ENCODE results near the gene EHD3. TPM values are rescaled to one million over a fixed set of nuclear protein-coding genes. Genes with fewer than 3 reads are reported as not detected.

EHD3 gene
- total RNA-seq, 1 donor from 2014 or later, result 20.9 TPM

GRCh38 chr2:31297751-31298150, 63.8 kb downstream of the EHD3 start:
- Histone ChIP-seq H3K4me2 (ENCODE audit: low read length) (peak overlapping the region; percentile 64), H3K9me3 (ENCODE audit: insufficient read depth, low read depth, low read length) (no peaks in the 10 kb centered on the region), H3K4me3 (ENCODE audit: insufficient read depth, low read depth, low read length) (no peak overlapping the region), H3K36me3 (ENCODE audit: insufficient read depth, low read length) (no peaks in the 10 kb centered on the region), H4K20me1 (ENCODE audit: insufficient read depth, low read length) (no peaks in the 10 kb centered on the region), H3K27ac (ENCODE audit: low read depth, low read length) (no peak overlapping the region), H3K79me2 (ENCODE audit: insufficient read depth, low read length) (no peaks in the 10 kb centered on the region), H3K9ac (ENCODE audit: low read length) (no peak overlapping the region), H2AFZ (ENCODE audit: low read depth, low read length) (no peak overlapping the region), H3K4me1 (ENCODE audit: insufficient read depth, low read length) (peaks cover 18% of the 10 kb centered on the region), H3K27me3 (ENCODE audit: insufficient read depth, low read length) (no peaks in the 10 kb centered on the region)
- DNase-seq (ENCODE audit: low read depth) (no peak), FAIRE-seq (peak; percentile 66)
- Mint-ChIP-seq H3K27me3 (ENCODE audit: low read depth, unreplicated experiment) (peaks cover 22% of the 10 kb centered on the region), H3K27ac (ENCODE audit: unreplicated experiment) (no peak overlapping the region), H3K4me1 (ENCODE audit: low read depth, unreplicated experiment) (peaks cover 6% of the 10 kb centered on the region), H3K36me3 (ENCODE audit: low read depth, unreplicated experiment) (no peaks in the 10 kb centered on the region), H3K4me3 (ENCODE audit: unreplicated experiment) (no peak overlapping the region), H3K9me3 (ENCODE audit: unreplicated experiment) (no peaks in the 10 kb centered on the region)
- TF ChIP-seq EZH2 (IDR thresholded peaks at IDR 0.05; ENCODE audit: insufficient read depth, low read length) (no peak), CTCF (IDR thresholded peaks at IDR 0.05; ENCODE audit: insufficient read depth, low read depth, low read length) (no peak)

- DNase-seq (ENCODE audit: low read depth) (no peak), FAIRE-seq (no peak)
- no peaks in the 10 kb centered on the region for H4K20me1 ChIP-seq (ENCODE audit: insufficient read depth, low read length)
- Mint-ChIP-seq H3K4me3 (ENCODE audit: unreplicated experiment) (no peak overlapping the region), H3K9me3 (ENCODE audit: unreplicated experiment) (no peaks in the 10 kb centered on the region), H3K36me3 (ENCODE audit: low read depth, unreplicated experiment) (no peaks in the 10 kb centered on the region), H3K4me1 (ENCODE audit: low read depth, unreplicated experiment) (peaks cover 6% of the 10 kb centered on the region), H3K27ac (ENCODE audit: unreplicated experiment) (no peak overlapping the region), H3K27me3 (ENCODE audit: low read depth, unreplicated experiment) (peaks cover 26% of the 10 kb centered on the region)
- no peak overlapping the region for H3K4me2 ChIP-seq (ENCODE audit: low read length)
- H3K9me3 ChIP-seq (ENCODE audit: insufficient read depth, low read depth, low read length), result no peaks in the 10 kb centered on the region
- no peaks in the 10 kb centered on the region for H3K79me2 ChIP-seq (ENCODE audit: insufficient read depth, low read length)
- no peak overlapping the region for H2AFZ ChIP-seq (ENCODE audit: low read depth, low read length)
- H3K4me1 ChIP-seq (ENCODE audit: insufficient read depth, low read length), result peaks cover 14% of the 10 kb centered on the region
- H3K9ac ChIP-seq (ENCODE audit: low read length), result no peak overlapping the region
- H3K27ac ChIP-seq (ENCODE audit: low read depth, low read length), result no peak overlapping the region
- TF ChIP-seq CTCF (IDR thresholded peaks at IDR 0.05; ENCODE audit: insufficient read depth, low read depth, low read length) (no peak), EZH2 (IDR thresholded peaks at IDR 0.05; ENCODE audit: insufficient read depth, low read length) (no peak)
- H3K27me3 ChIP-seq (ENCODE audit: insufficient read depth, low read length), result no peaks in the 10 kb centered on the region
- no peak overlapping the region for H3K4me3 ChIP-seq (ENCODE audit: insufficient read depth, low read depth, low read length)
- H3K36me3 ChIP-seq (ENCODE audit: insufficient read depth, low read length), result no peaks in the 10 kb centered on the region
Observed at GRCh38 chr2:31299547-31299946, 65.6 kb downstream of the EHD3 start.

- no peak overlapping the region for H3K4me2 ChIP-seq (ENCODE audit: low read length)
Observed at GRCh38 chr2:31300309-31300708, 66.4 kb downstream of the EHD3 start.

More at GRCh38 chr2:31300309-31300708, 66.4 kb downstream of the EHD3 start:
- Histone ChIP-seq H3K9ac (ENCODE audit: low read length) (no peak overlapping the region), H3K9me3 (ENCODE audit: insufficient read depth, low read depth, low read length) (no peaks in the 10 kb centered on the region), H3K27ac (ENCODE audit: low read depth, low read length) (no peak overlapping the region), H3K4me3 (ENCODE audit: insufficient read depth, low read depth, low read length) (no peak overlapping the region), H3K79me2 (ENCODE audit: insufficient read depth, low read length) (no peaks in the 10 kb centered on the region), H3K27me3 (ENCODE audit: insufficient read depth, low read length) (no peaks in the 10 kb centered on the region), H4K20me1 (ENCODE audit: insufficient read depth, low read length) (no peaks in the 10 kb centered on the region), H2AFZ (ENCODE audit: low read depth, low read length) (no peak overlapping the region), H3K4me1 (ENCODE audit: insufficient read depth, low read length) (peaks cover 14% of the 10 kb centered on the region), H3K36me3 (ENCODE audit: insufficient read depth, low read length) (no peaks in the 10 kb centered on the region)
- Mint-ChIP-seq H3K4me1 (ENCODE audit: low read depth, unreplicated experiment) (peaks cover 6% of the 10 kb centered on the region), H3K27ac (ENCODE audit: unreplicated experiment) (no peak overlapping the region), H3K27me3 (ENCODE audit: low read depth, unreplicated experiment) (peaks cover 34% of the 10 kb centered on the region), H3K4me3 (ENCODE audit: unreplicated experiment) (no peak overlapping the region), H3K36me3 (ENCODE audit: low read depth, unreplicated experiment) (no peaks in the 10 kb centered on the region), H3K9me3 (ENCODE audit: unreplicated experiment) (no peaks in the 10 kb centered on the region)
- TF ChIP-seq EZH2 (IDR thresholded peaks at IDR 0.05; ENCODE audit: insufficient read depth, low read length) (no peak), CTCF (IDR thresholded peaks at IDR 0.05; ENCODE audit: insufficient read depth, low read depth, low read length) (no peak)
- DNase-seq (ENCODE audit: low read depth) (no peak), FAIRE-seq (no peak)
